Measurements from ENCODE around the gene GPBAR1. TPM values are rescaled to one million over a fixed set of nuclear protein-coding genes. Genes with fewer than 3 reads are reported as not detected.
A peak's percentile ranks its signal among the peaks of the same experiment; 100 is the strongest.

GPBAR1 gene
- total and polyA plus RNA-seq, 4 donors: 0.42 to 2.7 (median 1.8) TPM

DNA sequence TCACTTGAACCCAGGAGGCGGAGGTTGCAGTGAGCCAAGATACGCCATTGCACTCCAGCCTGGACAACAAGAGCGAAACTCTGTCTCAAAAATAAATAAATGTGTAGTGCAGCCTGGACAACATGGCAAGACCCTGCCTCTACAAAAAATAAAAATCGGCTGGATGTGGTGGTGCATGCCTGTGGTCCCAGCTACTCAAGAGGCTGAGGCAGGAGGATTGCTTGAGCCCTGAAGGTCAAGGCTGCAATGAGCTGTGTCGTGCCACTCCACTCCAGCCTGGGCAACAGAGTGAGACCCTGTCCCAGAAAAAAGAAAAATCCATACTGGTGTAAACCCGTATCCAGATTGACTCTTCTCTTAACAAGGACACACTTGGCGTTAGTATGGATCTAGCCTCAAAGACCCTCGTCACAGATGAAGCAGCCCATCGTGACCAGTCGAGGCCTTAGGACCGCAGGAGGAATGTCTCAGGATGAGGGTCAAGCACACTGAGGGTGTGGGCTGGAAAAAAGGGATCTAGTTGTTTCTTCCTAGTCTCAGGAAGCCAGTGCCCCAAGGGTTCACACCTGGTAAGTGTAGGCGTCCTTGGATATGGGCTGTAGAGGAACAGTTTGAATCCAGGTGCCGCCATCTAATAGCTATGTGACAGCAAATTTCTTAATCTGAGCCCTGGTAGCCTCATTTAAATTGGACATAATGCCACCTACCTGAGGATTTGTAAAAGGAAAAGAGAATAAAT, 4.0 kb upstream of the GPBAR1 start (continued):
- TF ChIP-seq RAD21 (IDR thresholded peaks at IDR 0.05) (no peak), MAX (IDR thresholded peaks at IDR 0.05) (no peak), SP1 (IDR thresholded peaks at IDR 0.05) (no peak)
- TF ChIP-seq, protein P1, sequence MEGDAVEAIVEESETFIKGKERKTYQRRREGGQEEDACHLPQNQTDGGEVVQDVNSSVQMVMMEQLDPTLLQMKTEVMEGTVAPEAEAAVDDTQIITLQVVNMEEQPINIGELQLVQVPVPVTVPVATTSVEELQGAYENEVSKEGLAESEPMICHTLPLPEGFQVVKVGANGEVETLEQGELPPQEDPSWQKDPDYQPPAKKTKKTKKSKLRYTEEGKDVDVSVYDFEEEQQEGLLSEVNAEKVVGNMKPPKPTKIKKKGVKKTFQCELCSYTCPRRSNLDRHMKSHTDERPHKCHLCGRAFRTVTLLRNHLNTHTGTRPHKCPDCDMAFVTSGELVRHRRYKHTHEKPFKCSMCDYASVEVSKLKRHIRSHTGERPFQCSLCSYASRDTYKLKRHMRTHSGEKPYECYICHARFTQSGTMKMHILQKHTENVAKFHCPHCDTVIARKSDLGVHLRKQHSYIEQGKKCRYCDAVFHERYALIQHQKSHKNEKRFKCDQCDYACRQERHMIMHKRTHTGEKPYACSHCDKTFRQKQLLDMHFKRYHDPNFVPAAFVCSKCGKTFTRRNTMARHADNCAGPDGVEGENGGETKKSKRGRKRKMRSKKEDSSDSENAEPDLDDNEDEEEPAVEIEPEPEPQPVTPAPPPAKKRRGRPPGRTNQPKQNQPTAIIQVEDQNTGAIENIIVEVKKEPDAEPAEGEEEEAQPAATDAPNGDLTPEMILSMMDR (IDR thresholded peaks at IDR 0.05; ENCODE audit: low read depth, low read length, missing input control): no peak

DNA sequence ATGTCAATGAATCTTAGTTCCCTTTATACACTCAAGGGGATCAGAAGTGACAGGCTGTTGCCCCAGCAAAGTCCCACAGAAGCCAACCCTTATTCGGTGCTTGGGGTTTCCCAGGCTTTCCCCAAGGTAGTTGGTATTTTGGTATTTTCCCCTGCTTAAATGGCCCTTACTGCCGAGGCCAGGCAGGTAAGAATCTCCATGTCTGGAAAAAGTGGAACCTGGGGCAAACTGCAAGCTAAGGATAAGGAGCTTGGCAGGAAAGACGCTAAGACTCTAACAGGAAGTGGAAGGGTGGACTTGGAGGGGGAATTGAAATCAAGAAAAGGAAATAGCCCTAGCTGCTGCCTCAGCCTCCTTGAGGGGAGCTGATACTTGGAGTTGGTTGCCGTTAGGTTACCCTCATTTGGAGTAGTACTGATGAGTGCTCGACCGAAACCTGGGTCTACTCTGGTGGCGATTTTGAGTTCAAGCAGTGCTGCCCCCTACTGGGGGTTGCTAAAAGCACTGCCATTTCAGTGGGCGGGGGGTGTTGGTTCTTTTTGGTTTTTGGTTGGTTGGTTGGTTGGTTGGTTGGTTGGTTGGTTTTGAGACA, 3.3 kb upstream of the GPBAR1 start:
- Histone ChIP-seq H3K9ac (ENCODE audit: low read depth in 1 of 2, low read length in 2 of 2) (no peak overlapping the region), H3K9me3 (ENCODE audit: control insufficient read depth in 4 of 4, low read length in 3 of 4) (no peaks in the 10 kb centered on the region), H3K36me3 (ENCODE audit: control insufficient read depth in 4 of 4, insufficient read depth in 3 of 4, low read depth in 1 of 4, low read length in 3 of 4) (peaks cover 3 to 34% (median 29%) of the 10 kb centered on the region in 4 donors), H3K4me1 (ENCODE audit: control insufficient read depth in 4 of 4, insufficient read depth in 4 of 4, low read length in 3 of 4) (peaks cover 0 to 5% (median 0%) of the 10 kb centered on the region in 4 donors), H3K27me3 (ENCODE audit: control insufficient read depth in 4 of 4, insufficient read depth in 4 of 4, low read length in 3 of 4) (no peaks in the 10 kb centered on the region), H3K4me3 (ENCODE audit: low read depth in 1 of 3, low read length in 3 of 3) (no peak overlapping the region), H3K27ac (ENCODE audit: low read depth in 1 of 2, low read length in 2 of 2) (peak overlapping the region in 1 of 2 donors; percentile 4)
- TF ChIP-seq YY1 (IDR thresholded peaks at IDR 0.05) (no peak), FOXA2 (IDR thresholded peaks at IDR 0.05) (no peak), RAD21 (IDR thresholded peaks at IDR 0.05) (peak in 1 of 2 donors; percentile 48), SP1 (IDR thresholded peaks at IDR 0.05) (no peak), HNF4G (IDR thresholded peaks at IDR 0.05) (no peak), RXRA (IDR thresholded peaks at IDR 0.05) (no peak), GABPA (IDR thresholded peaks at IDR 0.05 in 1 of 2, conservative IDR thresholded peaks at IDR 0.05 in 1 of 2) (no peak)
- TF ChIP-seq, protein P1 (IDR thresholded peaks at IDR 0.05; ENCODE audit: low read depth, low read length, missing input control): peak; percentile 34
- TF ChIP-seq, protein P2, sequence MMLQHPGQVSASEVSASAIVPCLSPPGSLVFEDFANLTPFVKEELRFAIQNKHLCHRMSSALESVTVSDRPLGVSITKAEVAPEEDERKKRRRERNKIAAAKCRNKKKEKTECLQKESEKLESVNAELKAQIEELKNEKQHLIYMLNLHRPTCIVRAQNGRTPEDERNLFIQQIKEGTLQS (IDR thresholded peaks at IDR 0.05): no peak
- DNase-seq (ENCODE audit: low spot score): peak; percentile 71
- 61% methylated on average over 8 of the region's 8 CpGs for WGBS

GRCh38 chr2:218259099-218259961, 1.5 kb upstream of the GPBAR1 start:
- no peak overlapping the region for H3K9ac ChIP-seq (ENCODE audit: low read depth in 1 of 2, low read length in 2 of 2)
- WGBS: 73% methylated on average over 15 of the region's 15 CpGs
- H3K27ac ChIP-seq (ENCODE audit: low read depth in 1 of 2, low read length in 2 of 2): peak overlapping the region; percentile 59 to 62
- H3K36me3 ChIP-seq (ENCODE audit: control insufficient read depth in 4 of 4, insufficient read depth in 3 of 4, low read depth in 1 of 4, low read length in 3 of 4): peaks cover 4 to 27% (median 19%) of the 10 kb centered on the region in 4 donors
- peaks cover 0 to 13% (median 1%) of the 10 kb centered on the region in 4 donors for H3K4me1 ChIP-seq (ENCODE audit: control insufficient read depth in 4 of 4, insufficient read depth in 4 of 4, low read length in 3 of 4)
- H3K9me3 ChIP-seq (ENCODE audit: control insufficient read depth in 4 of 4, low read length in 3 of 4): no peaks in the 10 kb centered on the region
- no peak for DNase-seq (ENCODE audit: low spot score)
- no peak overlapping the region for H3K4me3 ChIP-seq (ENCODE audit: low read depth in 1 of 3, low read length in 3 of 3)
- no peaks in the 10 kb centered on the region for H3K27me3 ChIP-seq (ENCODE audit: control insufficient read depth in 4 of 4, insufficient read depth in 4 of 4, low read length in 3 of 4)
- TF ChIP-seq REST (IDR thresholded peaks at IDR 0.05) (peak; percentile 47), FOXA2 (IDR thresholded peaks at IDR 0.05) (no peak), HNF4G (IDR thresholded peaks at IDR 0.05) (no peak), YY1 (IDR thresholded peaks at IDR 0.05) (no peak), SP1 (IDR thresholded peaks at IDR 0.05) (peak; percentile 73), JUND (IDR thresholded peaks at IDR 0.05) (peak; percentile 30 to 81), GABPA (IDR thresholded peaks at IDR 0.05 in 1 of 2, conservative IDR thresholded peaks at IDR 0.05 in 1 of 2) (no peak), EGR1 (IDR thresholded peaks at IDR 0.05; ENCODE audit: low read depth in 2 of 2) (no peak), RAD21 (IDR thresholded peaks at IDR 0.05) (no peak), FOXA1 (IDR thresholded peaks at IDR 0.05) (no peak)
- TF ChIP-seq, protein P1 (IDR thresholded peaks at IDR 0.05; ENCODE audit: low read depth, low read length, missing input control): no peak

Data from liver (tissue), 9 donors.